ACHN (cell line): ENCODE data around the gene FANCC.
"Not testable (repeated sequence)": the region's sequence is repeated elsewhere in the genome, so short reads cannot be mapped to it uniquely, and the experiment has no call there.

Experiments
- DNase-seq: peaks from one replicate; pipeline ENCODE4 v3.0.0-alpha.2; 2015
- in situ Hi-C: cut with HindIII; loops from 2 replicates; pipeline ENCODE4 v1.10.0; 2017; ENCODE audit warnings: low sequenced_read_pairs, low pct_ligation_motif_present, low pct_unique_long_range_greater_than_20kb

FANCC gene

DNA sequence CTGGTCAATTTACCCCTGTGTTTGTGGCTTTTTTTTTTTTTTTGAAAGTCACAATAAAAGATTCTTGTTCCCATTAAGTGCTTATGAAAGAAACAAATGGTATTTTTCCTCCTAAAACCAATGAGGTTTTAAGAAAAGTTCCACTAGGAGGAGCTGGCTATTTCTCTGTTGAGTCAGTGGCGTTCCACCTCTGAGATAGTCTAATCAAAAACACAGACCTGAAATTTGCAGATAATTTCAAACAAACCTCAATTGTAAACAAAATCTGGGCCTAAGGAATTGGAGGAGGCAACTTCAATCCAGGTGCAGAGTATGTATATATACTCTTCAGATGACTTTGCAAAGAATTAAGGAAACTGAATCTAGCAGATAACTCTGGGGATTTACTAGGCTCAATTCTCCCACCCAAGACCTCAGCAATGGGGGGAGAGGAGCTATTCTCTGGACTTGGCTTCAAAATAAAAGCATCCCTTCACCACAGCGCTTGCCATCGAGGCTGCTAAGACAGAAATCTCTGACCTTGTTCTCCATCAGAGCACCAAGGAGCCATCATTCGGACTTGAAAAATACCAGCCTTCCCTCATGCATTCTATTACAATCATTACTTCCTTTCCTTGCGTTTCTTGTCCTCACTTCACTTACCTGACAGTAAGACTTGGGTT lies 52.4 kb downstream of the FANCC start:
- peak; percentile 53 for DNase-seq
- in situ Hi-C loops, result no loop called here

DNA sequence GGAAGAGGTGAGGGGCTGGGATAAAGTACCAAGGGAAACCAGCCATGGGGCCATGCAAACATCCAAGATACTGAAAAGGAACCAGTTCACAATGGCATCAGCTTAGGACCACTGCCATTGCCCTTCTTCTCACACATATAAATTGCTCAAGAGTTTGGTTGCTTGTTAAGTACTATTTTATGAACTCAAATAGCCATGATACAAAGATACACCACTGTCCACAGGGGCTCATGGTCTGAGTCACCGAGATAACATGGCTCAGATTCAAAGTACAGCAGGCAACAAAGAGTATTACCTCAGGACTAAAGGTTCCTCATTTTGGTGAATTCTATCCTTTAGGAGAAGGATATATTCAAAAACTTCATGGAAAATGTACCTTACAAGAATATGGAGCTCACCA lies 55.6 kb downstream of the FANCC start:
- in situ Hi-C loops, result no loop called here
- DNase-seq, result no peak

DNA sequence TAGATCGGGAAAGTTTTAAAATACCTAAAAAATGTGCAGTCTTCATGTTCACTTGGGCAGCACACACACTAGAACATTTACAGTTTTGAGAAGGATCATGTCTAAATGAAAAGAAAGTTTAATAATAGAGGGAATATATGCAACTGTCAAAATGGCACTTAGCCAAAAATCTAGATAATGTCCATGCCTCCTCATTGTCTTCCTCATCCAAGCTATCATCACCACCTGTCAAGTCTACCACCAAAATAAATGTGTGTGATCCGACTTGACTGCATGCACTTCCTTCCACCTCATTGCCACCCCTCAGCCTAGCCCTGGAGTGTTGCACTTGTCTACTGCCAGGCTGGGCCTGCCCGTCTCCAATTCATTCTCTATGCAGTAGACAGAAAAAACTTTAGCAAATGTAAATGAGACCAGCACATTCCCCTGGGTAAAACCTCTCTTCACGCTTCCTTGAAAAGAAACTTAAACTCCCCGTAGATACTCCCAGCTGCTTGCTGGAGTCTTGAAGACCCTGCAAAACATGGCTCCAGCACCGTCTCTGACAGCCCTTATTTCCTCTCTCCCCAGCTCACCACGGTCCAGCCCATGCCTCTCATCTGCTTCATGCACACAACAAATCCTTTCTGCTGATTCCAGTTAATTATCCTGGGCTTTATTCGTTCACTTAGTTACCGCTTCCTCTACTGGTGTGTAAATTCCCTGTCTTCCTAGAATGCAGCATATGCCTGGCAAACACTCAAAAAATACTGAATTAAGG lies 66.9 kb downstream of the FANCC start:
- in situ Hi-C loops, result no loop called here
- DNase-seq, result no peak

DNA sequence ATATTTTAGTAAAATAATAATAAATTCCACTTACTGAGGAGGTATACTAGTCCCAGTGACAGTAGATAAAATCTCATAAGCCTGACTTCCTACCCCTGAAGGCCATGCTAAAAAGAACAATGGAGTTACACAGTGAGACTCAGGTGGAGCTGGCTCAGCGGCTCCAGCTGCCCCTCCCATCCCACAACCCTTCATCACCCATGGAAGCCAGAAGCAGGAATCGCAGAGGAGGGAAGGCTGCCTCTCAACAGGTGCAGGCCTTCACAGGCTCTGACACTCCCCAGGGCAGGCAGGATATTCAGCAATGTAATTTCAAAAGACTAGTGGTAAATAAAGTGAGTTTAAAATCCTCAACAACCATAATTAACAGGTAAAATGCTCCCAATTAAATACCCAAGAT lies 67.5 kb downstream of the FANCC start:
- no peak for DNase-seq
- in situ Hi-C loops, result no loop called here

DNA sequence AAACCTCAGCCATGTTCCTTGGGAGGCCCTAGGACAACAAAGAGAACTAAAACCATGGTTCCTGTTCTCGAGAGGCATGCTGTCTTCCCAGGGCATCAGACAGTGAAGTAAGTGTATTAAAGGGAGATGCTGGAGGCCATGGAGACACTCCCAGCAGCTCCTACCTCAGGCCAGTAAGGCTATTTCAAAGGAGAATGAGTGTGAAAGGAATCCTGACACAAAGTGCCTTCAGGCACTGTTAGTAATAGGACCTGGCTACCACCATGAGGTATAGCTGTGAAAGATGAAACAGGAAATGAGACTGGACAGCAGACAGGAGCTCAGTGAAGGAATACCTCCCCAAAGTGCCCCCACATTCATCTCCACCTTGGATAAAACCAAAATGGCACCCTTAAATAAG lies 71.0 kb downstream of the FANCC start:
- no peak for DNase-seq
- in situ Hi-C loops, result no loop called here

DNA sequence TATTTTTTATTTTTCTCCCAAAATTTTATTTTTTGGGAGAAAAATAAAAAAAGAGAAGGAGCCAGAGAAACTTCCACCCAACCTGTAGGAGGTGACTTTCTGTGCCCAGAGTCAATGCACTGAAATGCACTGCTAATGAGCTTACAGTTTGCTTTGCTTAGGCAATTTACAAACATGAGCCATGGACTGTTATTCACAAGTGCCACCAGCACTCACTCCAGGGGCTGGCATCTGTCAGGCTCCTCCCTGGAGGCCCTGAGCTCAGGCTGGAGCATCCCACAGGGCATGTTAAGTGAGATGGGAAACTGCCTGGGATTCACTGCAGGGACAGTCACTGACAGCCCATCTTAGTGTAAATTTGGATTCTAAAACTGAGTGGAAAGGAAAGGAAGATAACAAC lies 74.9 kb downstream of the FANCC start:
- in situ Hi-C loops, result no loop called here
- DNase-seq, result no peak

DNA sequence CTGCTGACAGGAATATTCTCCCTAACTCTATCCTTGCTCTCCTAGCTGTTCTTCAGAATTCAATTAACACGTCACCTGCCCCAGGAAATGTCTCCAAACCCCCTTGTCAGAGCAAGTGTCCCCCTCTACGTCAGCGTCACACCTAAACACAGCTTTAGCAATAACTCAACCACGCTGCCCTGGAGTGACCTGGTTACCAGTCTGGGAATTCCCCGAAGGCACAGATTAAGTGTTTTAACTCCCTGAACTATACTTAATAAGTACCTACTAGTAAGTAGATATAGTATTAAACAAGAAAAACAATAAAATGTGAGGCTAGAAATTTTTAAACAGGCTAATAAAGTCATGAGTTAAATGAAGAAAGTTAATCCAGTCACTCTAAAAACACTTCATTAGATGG lies 78.4 kb downstream of the FANCC start:
- no peak for DNase-seq
- in situ Hi-C loops, result no loop called here

DNA sequence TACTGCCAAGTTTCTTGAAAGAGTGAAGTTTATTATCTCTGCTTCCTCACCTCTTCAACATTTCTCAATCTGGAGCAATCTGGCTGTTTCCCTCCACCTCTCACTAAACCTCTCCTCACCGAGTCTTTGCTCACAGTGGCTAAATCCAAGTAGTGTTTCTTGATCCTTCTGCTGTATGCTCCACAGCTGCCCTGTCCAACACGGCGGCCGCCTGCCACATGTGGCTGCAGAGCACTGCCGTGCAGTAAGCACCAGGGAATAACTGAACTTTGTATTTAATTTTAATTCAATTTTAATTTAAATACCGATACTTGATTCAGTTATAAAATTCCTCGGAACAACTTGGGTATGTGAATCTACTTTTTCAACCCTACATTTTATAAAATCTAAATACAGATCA lies 80.2 kb downstream of the FANCC start:
- in situ Hi-C loops, result no loop called here

DNA sequence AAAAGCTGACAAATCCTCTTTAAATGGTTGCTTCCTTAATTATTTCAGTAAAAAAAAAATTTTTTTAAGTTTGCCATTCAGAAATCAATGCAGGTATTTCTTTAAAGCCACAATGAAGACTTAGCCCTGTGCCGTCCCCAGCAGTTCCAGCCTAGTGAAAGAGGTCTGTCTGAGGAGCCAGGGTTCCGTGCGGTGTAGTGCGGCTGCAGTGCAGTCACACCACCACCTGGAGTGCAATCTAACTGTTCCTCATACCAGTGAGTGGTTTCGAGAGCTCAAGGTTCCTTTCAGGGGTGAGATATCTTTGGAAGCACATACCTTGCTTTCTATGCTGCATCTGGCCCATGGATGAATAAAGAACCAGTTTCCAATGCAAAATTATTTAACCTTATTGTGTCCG lies 87.5 kb downstream of the FANCC start:
- in situ Hi-C loops, result no loop called here
- no peak for DNase-seq

More for the DNA sequence above, 80.2 kb downstream of the FANCC start:
- DNase-seq, result no peak

DNA sequence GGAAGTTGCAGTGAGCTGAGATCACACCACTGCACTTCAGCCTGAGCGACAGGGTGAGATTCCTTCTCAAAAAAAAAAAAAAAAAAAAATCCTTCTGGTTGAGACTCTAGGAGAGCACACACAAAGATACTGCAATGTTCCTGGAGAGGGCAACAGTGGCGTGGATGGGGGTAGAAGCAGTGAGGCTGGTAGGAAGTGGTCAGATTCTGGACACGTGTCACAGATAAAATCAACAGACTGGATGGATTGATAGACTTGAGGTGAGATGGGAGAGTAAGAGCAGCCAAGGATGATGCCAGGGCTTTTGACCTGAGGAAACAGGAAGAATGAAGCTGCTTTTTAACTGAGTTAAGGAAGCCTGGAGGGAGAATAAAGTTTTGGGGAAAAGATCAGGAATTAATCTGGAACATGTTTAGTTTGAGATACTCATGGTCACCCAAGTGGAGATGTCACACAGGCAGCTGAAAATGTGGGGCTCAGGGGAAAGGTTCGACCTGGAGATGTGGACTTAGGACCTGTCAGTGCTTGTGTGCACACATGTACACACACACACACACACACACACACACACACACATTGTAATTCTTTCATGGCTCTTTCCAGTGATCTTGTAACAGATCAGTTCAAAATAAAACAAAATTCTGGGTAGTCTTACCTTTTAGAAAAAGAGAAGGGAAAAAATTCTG lies 88.1 kb downstream of the FANCC start:
- in situ Hi-C loops, result no loop called here
- DNase-seq, result no peak

DNA sequence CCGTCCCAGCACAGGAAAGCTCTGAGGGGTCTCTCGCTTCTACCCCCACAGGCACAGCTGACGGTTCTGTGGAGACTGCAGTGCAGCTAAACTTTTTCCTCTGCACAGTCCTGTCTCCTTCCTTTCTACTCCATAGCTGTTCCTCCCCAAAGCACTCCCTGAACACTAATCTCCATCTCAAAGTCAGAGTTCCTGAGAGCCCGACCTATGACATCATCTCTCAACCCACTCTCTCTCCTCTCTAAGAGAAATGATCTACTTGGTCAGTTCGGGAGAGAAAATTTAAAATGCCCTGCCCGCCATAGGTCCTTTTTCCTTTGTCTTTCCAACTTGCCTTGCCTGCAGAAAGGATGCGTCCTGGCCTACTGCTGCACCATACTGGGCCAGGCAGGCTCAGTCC lies 90.6 kb downstream of the FANCC start:
- in situ Hi-C loops, result no loop called here
- no peak for DNase-seq

DNA sequence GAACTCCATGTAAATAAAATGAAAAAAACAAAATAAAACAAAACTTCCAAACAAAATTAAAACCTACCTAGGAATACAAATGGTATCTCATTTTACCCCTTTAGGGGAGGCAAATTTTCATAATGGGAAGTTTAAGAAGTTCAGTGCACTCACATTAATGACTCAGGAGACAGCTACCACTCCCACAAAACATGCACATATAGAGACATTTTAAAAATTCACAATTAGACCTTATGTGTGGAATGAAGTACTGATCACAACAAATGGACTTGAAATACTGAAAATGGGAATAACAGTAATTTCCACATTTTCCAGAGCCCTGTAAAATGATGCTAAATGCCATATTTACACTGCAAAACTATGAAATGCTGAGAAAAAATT lies 91.8 kb downstream of the FANCC start:
- no peak for DNase-seq
- in situ Hi-C loops, result no loop called here

DNA sequence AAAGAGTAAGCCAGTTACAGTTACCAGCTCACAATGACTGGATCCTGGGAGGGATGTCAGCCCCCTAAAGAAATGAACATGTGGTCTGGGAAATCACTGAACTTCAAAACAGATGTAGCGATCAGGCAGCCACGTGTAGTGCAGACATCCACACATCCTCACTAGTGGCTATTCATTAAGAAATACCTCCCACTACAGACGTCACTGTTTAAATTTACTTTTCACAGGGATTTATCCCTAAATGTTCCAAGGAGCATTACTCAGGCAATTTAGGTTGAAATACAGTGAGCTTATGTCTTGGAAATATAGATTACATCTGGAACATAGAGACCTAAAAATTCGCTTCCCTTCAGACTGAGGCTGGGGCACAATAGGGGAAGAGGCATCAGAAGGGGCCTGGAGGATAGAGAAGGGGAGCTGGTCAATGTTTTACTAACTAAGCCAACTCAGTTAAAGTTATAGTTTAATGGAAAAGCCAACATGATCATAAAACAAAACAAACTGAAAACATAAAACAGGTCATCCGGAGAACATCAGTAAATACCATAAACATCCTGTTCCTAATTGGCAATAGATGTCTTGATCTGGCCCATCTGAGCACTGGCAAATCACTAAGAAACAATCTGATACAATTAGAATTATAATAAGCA lies 92.3 kb downstream of the FANCC start:
- in situ Hi-C loops, result no loop called here
- DNase-seq, result peak; percentile 6

DNA sequence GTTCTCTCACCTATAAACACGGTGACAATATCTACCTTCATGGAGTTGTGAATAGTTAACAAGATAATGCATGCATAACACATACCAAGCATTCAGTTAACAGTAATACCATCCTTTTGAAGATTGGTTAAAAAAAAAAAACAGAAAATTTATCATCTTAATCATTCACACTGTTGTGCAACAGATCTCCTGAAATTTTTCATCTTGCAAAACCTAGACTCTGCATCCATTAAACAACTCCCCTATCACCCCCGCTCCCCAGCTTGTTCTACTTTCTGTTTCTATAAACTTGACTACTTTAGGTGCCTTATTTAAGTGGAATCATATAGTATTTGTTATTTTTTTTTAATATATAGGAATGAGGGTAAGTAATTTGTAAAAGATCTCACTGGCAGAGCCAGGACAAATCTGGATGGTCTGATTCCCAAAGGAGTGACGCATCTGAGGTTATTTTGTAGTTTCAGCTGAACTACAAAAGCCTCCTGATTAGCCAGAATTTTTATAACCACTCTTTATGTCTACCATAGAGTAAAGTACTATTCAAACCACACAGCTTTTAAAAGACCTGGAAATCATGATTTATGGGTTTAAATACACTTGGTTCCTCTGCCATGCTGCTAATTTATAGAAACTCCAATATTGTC lies 93.0 kb downstream of the FANCC start:
- in situ Hi-C loops, result no loop called here
- DNase-seq, result no peak

DNA sequence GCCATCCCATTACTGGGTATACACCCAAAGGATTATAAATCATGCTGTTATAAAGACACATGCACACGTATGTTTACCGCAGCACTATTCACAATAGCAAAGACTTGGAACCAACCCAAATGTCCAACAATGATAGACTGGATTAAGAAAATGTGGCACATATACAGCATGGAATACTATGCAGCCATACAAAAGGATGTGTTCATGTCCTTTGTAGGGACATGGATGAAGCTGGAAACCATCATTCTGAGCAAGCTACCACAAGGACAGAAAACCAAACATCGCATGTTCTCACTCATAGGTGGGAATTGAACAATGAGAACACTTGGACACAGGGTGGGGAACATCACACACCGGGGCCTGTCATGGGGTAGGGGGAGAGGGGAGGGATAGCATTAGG lies 97.2 kb downstream of the FANCC start:
- DNase-seq, in situ Hi-C loops: not testable (repeated sequence)

DNA sequence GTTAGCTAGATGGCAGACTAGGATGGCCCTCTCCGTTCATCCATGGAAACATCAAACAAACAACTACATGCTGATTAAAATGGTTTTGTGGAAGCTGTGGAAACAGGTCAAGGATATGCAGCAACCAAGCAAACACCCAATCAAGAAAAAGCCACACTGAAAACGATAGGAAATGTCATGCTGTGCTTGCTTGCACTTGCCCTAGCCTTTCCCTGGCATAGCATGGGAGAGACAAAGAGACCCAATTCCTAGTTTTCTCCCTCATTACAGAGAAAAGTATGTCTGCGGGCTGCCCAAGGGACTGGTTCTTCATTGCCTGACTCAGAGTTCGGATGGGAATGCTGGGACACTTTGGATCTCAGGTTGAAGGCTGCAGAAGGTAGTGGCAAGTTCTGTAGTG lies 98.7 kb downstream of the FANCC start:
- in situ Hi-C loops, result no loop called here

DNA sequence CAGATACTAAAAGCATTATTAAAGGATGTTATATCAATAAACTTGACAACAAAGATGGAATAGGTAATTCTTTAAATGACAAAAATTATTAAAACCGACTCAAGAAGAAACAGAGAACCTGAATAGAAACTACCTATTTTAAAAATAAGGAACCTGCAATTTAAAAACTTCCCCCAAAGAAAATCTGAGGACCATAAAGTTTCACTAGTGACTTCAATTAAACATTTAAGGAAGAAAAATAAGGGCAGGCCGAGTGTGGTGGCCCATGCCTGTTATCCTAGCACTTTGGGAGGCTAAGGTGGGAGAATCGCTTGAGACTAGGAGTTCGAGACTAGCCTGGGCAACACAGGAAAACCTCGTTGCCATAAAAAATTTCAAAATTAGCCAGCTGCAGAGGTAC lies 99.6 kb downstream of the FANCC start:
- in situ Hi-C loops, result no loop called here
- no peak for DNase-seq

More for the DNA sequence above, 98.7 kb downstream of the FANCC start:
- DNase-seq, result no peak

DNA sequence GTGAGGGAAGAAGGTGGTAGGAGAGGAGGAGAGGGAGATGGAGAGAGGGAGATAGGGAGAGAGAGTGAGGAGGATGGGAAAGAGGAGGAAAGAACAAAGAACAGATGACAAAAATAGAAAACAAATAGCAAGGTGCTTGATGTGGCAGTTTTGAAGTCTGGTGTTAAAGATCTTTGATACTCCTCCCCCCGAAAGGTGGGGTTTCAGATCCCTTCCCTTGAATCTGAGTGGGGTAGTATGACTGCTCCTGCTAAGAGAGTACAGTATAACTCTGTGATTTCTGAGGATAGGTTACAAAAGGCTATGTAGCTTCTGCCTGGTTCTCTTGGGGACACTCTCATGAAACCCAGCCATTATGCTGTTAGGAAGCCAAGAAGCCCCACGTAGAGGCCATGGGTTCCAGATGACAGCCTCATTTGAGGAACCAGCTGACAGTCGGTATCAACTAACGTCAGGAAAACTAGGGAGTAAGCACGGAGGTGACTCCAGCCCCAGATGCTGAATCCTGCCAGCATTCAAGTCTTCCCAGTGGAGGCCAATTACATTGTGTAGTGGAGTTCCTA lies 102.1 kb downstream of the FANCC start:
- DNase-seq, result no peak
- in situ Hi-C loops, result no loop called here

DNA sequence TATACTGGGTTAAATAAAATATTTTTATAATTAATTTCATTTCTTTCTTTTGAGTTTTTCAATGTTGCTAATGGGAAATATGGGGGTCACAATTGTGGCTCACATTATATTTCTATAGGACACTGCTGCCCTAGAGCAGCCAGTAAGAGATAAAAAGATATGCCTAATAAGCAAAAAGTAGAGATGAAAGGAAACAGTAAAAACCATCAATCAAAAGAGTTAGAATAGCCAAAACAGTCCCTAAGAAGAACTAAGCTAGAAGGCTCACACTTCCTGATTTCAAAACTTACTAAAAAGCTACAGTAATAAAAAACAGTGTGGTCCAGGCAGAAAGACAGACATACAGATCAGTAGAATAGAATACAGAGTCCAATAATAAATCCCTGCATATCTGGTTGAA lies 104.4 kb downstream of the FANCC start:
- DNase-seq, result no peak
- in situ Hi-C loops, result no loop called here
